Tibial artery (tissue), 4 donors: Measurements from ENCODE around the gene CMTM3.

Experiments
- DNase-seq, 2 donors: peaks; one replicate each; pipeline ENCODE4 v3.0.0-alpha.2; 2019
- H3K27ac ChIP-seq, 2 donors: fragments of 200-600 bp; sonication (generic) in 1 of 2; 1 replicate in 1 of 2; 2 replicates in 1 of 2; pipeline ENCODE4 v1.5.1; 2018 to 2019; ENCODE audit warnings: mild to moderate bottlenecking in 1 of 2
- H3K27me3 ChIP-seq, 2 donors: fragments of 200-600 bp; sonication (generic) in 1 of 2; one replicate each; pipeline versions ENCODE4 v1.5.1 to v1.6.0; 2016 to 2019
- H3K36me3 ChIP-seq, 3 donors: fragments of 200-600 bp; sonication (generic) in 2 of 3; one replicate each; pipeline ENCODE4 v1.5.1; 2016 to 2019; ENCODE audit warnings: mild to moderate bottlenecking in 2 of 3
- H3K4me1 ChIP-seq, 4 donors: fragments of 200-600 bp; sonication (generic) in 2 of 4; 1 replicate in 3 of 4; 2 replicates in 1 of 4; pipeline ENCODE4 v1.5.1; 2016 to 2019
- H3K4me3 ChIP-seq, 2 donors: fragments of 200-600 bp; sonication (generic) in 1 of 2; 1 replicate in 1 of 2; 2 replicates in 1 of 2; pipeline ENCODE4 v1.5.1; 2018 to 2019; ENCODE audit warnings: mild to moderate bottlenecking in 2 of 2
- H3K9me3 ChIP-seq, 3 donors: fragments of 200-600 bp; sonication (generic) in 1 of 3; one replicate each; pipeline ENCODE4 v1.5.1; 2016 to 2019
- CTCF ChIP-seq, 2 experiments: fragments of 200-600 bp in 1 of 2; fragments of 450-650 bp in 1 of 2; IDR thresholded peaks; one replicate each; pipeline ENCODE4 v1.5.1; 2017 to 2019; ENCODE audit warnings: antibody characterized with exemption in 2 of 2, mild to moderate bottlenecking in 1 of 2, moderate library complexity in 1 of 2
- intact Hi-C: fragments of 100-400 bp; cut with DNase I; formaldehyde crosslinking; loops from one replicate; pipeline ENCODE4 v1.15.0; 2023; ENCODE audit warnings: low total_unique reads

CMTM3 gene

GRCh38 chr16:66612422-66612821, 7.9 kb downstream of the CMTM3 start:
- Histone ChIP-seq H3K27ac (no peak overlapping the region), H3K4me1 (peaks cover 0 to 14% (median 10%) of the 10 kb centered on the region in 4 donors), H3K27me3 (no peaks in the 10 kb centered on the region), H3K36me3 (peaks cover 0 to 58% (median 29%) of the 10 kb centered on the region in 3 donors), H3K4me3 (no peak overlapping the region), H3K9me3 (no peaks in the 10 kb centered on the region)
- TF ChIP-seq CTCF (IDR thresholded peaks at IDR 0.05) = no peak
- intact Hi-C loops = loop anchor here (10.0 kb wide), 1 partner anchor 212 kb away; no protein-coding TSS in a partner anchor
- DNase-seq = no peak

GRCh38 chr16:66614161-66614802, 9.8 kb downstream of the CMTM3 start:
- no peak overlapping the region for H3K4me3 ChIP-seq
- no peak for TF ChIP-seq CTCF (IDR thresholded peaks at IDR 0.05)
- intact Hi-C loops = loop anchor here (10.0 kb wide), 1 partner anchor 211 kb away; no protein-coding TSS in a partner anchor
- peaks cover 0 to 58% (median 28%) of the 10 kb centered on the region in 3 donors for H3K36me3 ChIP-seq
- H3K27ac ChIP-seq = no peak overlapping the region
- H3K9me3 ChIP-seq = no peaks in the 10 kb centered on the region
- no peak for DNase-seq
- H3K4me1 ChIP-seq = peaks cover 0 to 16% (median 10%) of the 10 kb centered on the region in 4 donors
- no peaks in the 10 kb centered on the region for H3K27me3 ChIP-seq

- intact Hi-C loops = loop anchor here (10.0 kb wide), 1 partner anchor 209 kb away; no protein-coding TSS in a partner anchor
- Histone ChIP-seq H3K4me1 (peaks cover 0 to 18% (median 11%) of the 10 kb centered on the region in 4 donors), H3K27ac (no peak overlapping the region), H3K9me3 (no peaks in the 10 kb centered on the region), H3K27me3 (no peaks in the 10 kb centered on the region), H3K4me3 (no peak overlapping the region), H3K36me3 (peaks cover 0 to 46% (median 16%) of the 10 kb centered on the region in 3 donors)
- no peak for TF ChIP-seq CTCF (IDR thresholded peaks at IDR 0.05)
- DNase-seq = no peak
Measured at GRCh38 chr16:66616169-66616568, 11.7 kb downstream of the CMTM3 start.

- Histone ChIP-seq H3K9me3 (no peaks in the 10 kb centered on the region), H3K36me3 (peaks cover 0 to 47% (median 21%) of the 10 kb centered on the region in 3 donors), H3K27me3 (no peaks in the 10 kb centered on the region), H3K4me1 (peaks cover 0 to 18% (median 11%) of the 10 kb centered on the region in 4 donors), H3K4me3 (no peak overlapping the region), H3K27ac (no peak overlapping the region)
- intact Hi-C loops = loop anchor here (10.0 kb wide), 1 partner anchor 208 kb away; no protein-coding TSS in a partner anchor
- TF ChIP-seq CTCF (IDR thresholded peaks at IDR 0.05) = no peak
- peak in 1 of 2 donors; percentile 42 for DNase-seq
Measured at GRCh38 chr16:66616592-66616991, 12.1 kb downstream of the CMTM3 start.

- TF ChIP-seq CTCF (IDR thresholded peaks at IDR 0.05) = no peak
- Histone ChIP-seq H3K4me3 (no peak overlapping the region), H3K27ac (no peak overlapping the region), H3K9me3 (no peaks in the 10 kb centered on the region), H3K27me3 (no peaks in the 10 kb centered on the region), H3K4me1 (peaks cover 0 to 18% (median 11%) of the 10 kb centered on the region in 4 donors), H3K36me3 (peaks cover 0 to 47% (median 22%) of the 10 kb centered on the region in 3 donors)
- intact Hi-C loops = loop anchor here (10.0 kb wide), 1 partner anchor 208 kb away; no protein-coding TSS in a partner anchor
- DNase-seq = no peak
Measured at GRCh38 chr16:66617010-66617434, 12.5 kb downstream of the CMTM3 start.
